ENCODE data around the gene PRSS1.

DNA sequence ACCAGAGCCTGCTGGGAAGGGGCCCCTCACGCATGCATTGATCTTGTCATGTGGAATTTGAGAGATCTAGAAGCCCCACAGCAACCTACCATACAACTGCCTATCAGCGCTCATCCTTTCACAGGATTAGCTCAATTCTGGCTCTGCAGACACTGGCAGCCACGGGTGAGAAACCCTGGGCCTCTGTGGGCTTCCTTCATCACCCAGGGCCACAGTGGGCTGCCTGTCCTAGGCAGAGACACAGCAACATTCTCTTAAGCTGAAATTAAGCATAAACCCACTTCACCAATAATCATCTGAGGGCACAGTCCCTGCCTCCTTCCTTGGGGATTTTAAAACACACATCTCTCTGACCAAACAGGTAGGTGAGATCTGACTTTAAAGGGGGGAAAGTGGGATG lies 18.2 kb downstream of the PRSS1 start:
- TF ChIP-seq, protein P1, sequence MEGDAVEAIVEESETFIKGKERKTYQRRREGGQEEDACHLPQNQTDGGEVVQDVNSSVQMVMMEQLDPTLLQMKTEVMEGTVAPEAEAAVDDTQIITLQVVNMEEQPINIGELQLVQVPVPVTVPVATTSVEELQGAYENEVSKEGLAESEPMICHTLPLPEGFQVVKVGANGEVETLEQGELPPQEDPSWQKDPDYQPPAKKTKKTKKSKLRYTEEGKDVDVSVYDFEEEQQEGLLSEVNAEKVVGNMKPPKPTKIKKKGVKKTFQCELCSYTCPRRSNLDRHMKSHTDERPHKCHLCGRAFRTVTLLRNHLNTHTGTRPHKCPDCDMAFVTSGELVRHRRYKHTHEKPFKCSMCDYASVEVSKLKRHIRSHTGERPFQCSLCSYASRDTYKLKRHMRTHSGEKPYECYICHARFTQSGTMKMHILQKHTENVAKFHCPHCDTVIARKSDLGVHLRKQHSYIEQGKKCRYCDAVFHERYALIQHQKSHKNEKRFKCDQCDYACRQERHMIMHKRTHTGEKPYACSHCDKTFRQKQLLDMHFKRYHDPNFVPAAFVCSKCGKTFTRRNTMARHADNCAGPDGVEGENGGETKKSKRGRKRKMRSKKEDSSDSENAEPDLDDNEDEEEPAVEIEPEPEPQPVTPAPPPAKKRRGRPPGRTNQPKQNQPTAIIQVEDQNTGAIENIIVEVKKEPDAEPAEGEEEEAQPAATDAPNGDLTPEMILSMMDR (IDR thresholded peaks at IDR 0.05), result no peak
- no peak for TF ChIP-seq POLR2A (IDR thresholded peaks at IDR 0.05)

All from esophagus squamous epithelium (tissue), 4 donors.